Neuron (in vitro differentiated cells): ENCODE results near the gene ZPBP.

Experiments
- H2AFZ ChIP-seq: one replicate; pipeline ENCODE4 v1.6.1; 2013; ENCODE audit warnings: low read depth, mild to moderate bottlenecking, inconsistent platforms, low read length, moderate library complexity
- H3K27me3 ChIP-seq: one replicate; pipeline ENCODE4 v1.6.1; 2013; ENCODE audit warnings: low read length; ENCODE audit not compliant: insufficient read depth
- H3K36me3 ChIP-seq: one replicate; pipeline ENCODE4 v1.6.1; 2013; ENCODE audit warnings: low read length; ENCODE audit not compliant: insufficient read depth
- H3K4me1 ChIP-seq: one replicate; pipeline ENCODE4 v1.6.1; 2013; ENCODE audit warnings: low read length; ENCODE audit not compliant: insufficient read depth
- H3K4me3 ChIP-seq: 2 replicates; pipeline ENCODE4 v1.5.1; 2013; ENCODE audit warnings: mild to moderate bottlenecking, low read length, moderate library complexity
- H3K9me3 ChIP-seq: one replicate; pipeline ENCODE4 v1.6.1; 2013; ENCODE audit warnings: low read length

ZPBP gene, protein sequence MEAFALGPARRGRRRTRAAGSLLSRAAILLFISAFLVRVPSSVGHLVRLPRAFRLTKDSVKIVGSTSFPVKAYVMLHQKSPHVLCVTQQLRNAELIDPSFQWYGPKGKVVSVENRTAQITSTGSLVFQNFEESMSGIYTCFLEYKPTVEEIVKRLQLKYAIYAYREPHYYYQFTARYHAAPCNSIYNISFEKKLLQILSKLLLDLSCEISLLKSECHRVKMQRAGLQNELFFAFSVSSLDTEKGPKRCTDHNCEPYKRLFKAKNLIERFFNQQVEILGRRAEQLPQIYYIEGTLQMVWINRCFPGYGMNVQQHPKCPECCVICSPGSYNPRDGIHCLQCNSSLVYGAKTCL

DNA sequence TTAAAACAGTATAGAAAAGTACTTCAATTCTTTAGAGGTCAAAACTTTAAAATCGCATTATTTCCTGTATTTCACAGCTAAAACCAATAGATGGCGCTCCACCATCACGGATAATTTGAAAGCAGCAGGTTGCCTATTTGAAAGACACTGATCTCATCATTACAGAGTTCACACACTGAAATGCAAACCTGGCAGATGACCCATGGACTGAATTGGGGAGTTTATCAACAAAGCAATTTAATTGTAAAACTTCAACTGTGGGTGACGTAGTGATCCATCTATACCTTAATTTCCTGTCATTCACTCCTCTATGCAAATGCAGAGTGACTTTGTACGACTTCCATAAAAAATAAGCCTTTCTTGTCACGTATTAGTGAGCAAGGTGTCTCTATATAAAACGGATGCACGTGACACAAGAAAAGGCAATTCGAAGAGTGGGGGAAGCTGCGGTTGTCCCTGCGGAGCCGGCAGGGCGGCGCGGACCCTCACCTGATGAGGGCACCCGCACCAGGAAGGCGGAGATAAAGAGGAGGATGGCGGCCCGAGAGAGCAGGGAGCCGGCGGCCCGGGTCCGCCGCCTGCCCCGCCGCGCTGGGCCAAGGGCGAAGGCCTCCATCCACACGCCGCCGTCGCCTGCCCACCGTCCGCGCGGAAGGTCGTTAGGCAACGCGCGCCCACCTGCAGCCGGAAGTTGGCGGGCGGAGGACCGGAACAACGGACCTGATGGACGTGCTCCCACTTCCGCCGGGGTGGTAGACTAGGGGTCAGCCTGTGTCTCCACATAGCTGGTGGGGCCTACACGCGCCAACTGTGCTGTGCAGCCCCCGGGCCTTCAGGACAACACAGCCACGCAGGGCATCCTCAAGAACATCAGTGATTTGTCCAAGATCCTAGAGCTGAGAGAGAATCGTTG is at the start of gene ZPBP:
ZPBP (minus strand) TSS at position 668 of the 913 bp plus-strand sequence; CDS start at position 616, 52 bp downstream.
- no peak within 1 kb of the TSS for H3K4me3 ChIP-seq
- H2AFZ ChIP-seq, result no peak within 1 kb of the TSS
- H3K36me3 ChIP-seq, result no peaks in the 10 kb centered on the region
- H3K27me3 ChIP-seq, result no peaks in the 10 kb centered on the region
- H3K4me1 ChIP-seq, result peaks cover 5% of the 10 kb centered on the region
- no peaks in the 10 kb centered on the region for H3K9me3 ChIP-seq

DNA sequence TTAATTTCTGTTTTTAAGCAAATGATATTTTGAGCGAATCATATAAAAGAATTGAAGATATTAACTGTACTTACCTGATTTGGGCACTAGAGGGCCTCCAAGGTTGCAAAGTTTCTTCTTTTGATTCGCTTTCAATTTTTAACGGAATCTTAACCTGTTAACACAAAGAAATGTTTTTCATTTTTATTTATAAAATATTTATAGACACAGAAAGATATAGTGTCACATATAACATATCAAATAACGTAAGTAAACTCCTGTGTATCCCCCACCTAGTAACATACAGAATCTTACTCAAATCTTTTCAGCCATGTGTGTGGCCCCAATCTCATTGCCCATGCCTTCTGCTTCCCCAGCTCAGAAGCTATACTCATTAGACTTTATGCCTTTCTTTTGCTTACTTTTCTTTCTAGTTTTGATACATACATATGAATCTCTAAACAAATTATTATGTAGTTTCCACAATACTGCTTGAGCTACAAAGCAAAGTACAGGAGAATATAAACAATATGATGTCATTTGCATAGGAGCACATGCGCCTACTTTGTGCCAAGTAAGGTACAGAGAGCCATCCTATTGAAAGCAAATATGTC is 49.5 kb upstream of the ZPBP start:
- H3K27me3 ChIP-seq, result no peaks in the 10 kb centered on the region
- H2AFZ ChIP-seq, result no peak overlapping the region
- no peaks in the 10 kb centered on the region for H3K36me3 ChIP-seq
- no peaks in the 10 kb centered on the region for H3K4me1 ChIP-seq
- no peak overlapping the region for H3K4me3 ChIP-seq
- H3K9me3 ChIP-seq, result no peaks in the 10 kb centered on the region

DNA sequence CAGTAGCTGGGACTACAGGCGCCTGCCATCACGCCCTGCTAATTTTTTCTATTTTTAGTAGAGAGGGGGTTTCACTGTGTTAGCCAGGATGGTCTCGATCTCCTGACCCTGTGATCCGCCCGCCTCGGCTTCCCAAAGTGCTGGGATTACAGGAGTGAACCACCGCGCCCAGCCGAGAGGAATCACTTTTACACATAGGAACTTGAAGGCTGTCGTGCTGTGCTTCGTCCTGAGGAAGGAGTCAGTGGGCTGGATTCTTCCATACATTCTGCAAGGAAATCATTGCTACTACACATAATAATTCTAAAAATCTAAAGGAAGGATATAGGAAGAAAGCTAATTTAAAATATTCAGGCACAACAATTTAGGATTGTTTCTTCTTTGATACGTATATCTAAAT is 48.8 kb upstream of the ZPBP start:
- Histone ChIP-seq H3K4me3 (no peak overlapping the region), H3K36me3 (no peaks in the 10 kb centered on the region), H3K27me3 (no peaks in the 10 kb centered on the region), H3K9me3 (no peaks in the 10 kb centered on the region), H2AFZ (no peak overlapping the region), H3K4me1 (no peaks in the 10 kb centered on the region)

DNA sequence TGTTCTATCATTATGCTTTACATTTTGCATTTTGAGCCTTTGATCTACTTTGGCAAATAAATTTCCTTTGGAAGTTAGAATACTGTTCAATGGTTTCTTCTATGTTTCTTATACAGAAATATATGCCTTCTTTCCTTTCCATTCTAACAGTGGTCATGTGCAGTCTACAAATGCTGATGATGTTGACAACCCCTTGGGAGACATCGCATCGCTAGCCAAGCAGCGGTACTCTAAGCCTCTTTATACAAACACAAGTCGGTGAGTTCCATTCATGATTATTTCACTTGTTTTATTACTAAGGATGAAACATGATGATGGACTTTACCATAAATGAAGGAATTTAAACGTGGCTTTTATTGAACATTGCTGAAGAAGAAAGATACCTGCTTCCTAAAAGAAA is 48.1 kb upstream of the ZPBP start:
- H3K27me3 ChIP-seq, result no peaks in the 10 kb centered on the region
- H2AFZ ChIP-seq, result no peak overlapping the region
- H3K36me3 ChIP-seq, result no peaks in the 10 kb centered on the region
- no peaks in the 10 kb centered on the region for H3K4me1 ChIP-seq
- H3K9me3 ChIP-seq, result no peaks in the 10 kb centered on the region
- no peak overlapping the region for H3K4me3 ChIP-seq

DNA sequence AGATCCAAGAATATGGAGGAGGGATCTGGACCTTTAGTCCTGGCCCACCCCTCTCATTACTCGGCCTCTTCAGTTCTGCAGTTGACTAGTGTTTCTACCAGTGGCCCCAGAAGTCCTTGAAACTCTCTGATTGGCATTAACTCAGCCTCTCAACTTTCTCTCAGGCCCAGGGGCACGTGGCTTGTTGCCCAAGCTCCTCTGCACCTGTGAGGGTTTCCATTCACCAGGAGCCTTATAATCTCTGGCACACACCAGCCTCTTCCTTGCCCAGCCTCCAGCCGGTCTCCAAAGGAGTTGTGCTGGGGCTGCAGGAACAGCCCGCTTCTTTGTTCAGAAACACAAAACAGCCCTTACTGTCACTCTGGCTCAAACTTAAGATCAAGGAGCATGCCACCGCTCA is 47.6 kb upstream of the ZPBP start:
- H3K36me3 ChIP-seq, result no peaks in the 10 kb centered on the region
- no peaks in the 10 kb centered on the region for H3K4me1 ChIP-seq
- no peak overlapping the region for H2AFZ ChIP-seq
- H3K4me3 ChIP-seq, result no peak overlapping the region
- H3K27me3 ChIP-seq, result no peaks in the 10 kb centered on the region
- no peaks in the 10 kb centered on the region for H3K9me3 ChIP-seq

DNA sequence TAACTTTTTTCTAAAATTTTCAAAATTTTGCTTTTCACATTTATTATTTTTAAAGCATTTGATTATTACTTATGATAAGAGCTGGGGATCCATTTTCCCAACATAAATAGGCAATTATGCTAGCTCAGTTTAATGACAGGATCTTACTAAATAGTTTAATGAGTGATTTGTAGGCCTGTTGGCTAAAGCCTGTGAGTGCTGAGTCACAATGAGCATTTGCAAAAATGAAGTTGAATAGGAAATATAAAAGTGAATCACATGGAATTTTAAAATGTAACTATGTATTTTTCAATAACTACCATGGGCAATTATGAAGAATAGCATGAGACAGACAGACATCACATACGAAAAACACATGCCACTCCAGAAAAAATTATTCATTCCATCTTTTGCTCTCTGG is 45.1 kb upstream of the ZPBP start:
- Histone ChIP-seq H3K4me1 (no peaks in the 10 kb centered on the region), H2AFZ (no peak overlapping the region), H3K4me3 (no peak overlapping the region), H3K36me3 (no peaks in the 10 kb centered on the region), H3K27me3 (no peaks in the 10 kb centered on the region), H3K9me3 (no peaks in the 10 kb centered on the region)

DNA sequence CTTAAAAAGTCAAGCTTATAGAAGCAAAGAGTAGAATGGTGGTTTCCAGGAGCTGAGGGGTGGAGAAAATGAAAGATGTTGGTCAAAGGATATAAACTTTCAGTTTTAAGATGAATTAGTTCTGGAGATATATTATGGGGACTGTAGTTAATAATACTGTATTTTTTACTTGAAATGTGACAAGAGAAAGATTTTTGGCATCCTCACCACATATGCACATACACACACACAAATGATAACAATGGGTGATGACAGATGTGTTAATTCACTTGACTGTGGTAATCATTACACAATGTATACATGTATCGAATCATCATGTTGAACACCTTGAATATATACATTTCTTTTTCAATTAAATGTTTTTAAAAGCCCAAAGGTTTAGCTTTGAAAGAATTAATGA is 32.7 kb upstream of the ZPBP start:
- Histone ChIP-seq H3K9me3 (no peaks in the 10 kb centered on the region), H3K4me1 (no peaks in the 10 kb centered on the region), H3K27me3 (no peaks in the 10 kb centered on the region), H3K4me3 (no peak overlapping the region), H3K36me3 (no peaks in the 10 kb centered on the region), H2AFZ (no peak overlapping the region)

DNA sequence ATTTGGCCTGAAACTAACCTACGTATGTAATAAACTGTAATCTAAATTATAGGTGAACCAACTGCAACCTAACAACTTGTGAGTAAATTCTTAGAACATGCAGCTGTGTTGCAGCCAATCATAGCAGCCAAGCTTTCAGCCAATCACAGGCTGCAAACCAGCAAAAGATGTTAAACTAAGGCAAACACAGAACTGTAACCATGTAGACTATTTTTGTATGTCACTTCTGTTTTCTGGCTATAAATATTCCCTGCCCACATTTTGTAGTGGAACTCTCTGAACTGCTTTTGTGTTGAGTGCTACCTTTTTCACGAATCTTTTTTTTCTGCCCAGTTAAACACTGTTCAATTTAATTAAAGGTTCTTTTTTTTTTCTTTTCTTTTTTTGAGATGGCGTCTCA is 28.2 kb upstream of the ZPBP start:
- Histone ChIP-seq H3K36me3 (no peaks in the 10 kb centered on the region), H2AFZ (no peak overlapping the region), H3K4me3 (no peak overlapping the region), H3K27me3 (no peaks in the 10 kb centered on the region), H3K4me1 (no peaks in the 10 kb centered on the region), H3K9me3 (no peaks in the 10 kb centered on the region)

DNA sequence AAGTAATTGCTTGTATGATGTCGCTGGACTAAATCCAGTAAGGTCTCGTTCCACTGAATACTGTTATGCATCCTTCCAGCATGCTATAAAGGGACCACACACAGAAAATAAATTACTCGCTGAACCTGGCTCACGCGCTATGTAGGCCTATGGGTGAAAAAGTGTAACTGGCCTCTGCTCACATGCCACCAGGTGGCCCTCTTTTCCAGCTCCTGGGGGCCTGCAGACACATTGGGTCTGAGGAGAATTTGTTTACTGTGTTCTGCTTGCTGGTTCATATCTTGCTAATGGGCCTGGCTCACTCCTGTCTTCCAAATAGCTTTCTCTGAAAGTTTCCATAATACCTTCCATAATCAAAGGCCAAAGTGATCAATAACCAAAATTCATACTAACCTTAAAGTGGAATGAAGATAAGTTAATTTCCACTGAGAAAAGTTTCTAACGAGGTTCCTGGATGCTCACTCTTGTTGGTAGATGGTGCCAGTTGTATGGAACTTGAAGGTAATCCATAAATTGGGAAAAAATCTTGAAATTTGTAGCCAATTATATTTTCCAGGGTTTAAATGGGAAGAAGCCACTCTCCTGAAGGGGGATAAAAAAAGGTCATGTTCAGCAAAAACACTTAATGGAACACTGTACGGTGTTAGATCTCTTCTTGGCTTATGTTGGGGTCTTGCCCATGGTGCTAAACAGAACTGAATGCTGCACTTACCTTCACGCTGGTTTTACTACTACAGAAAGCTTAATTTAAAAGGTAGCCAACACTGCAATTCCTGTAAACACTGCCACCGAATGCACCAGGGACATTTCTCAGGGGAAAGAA is 27.0 kb upstream of the ZPBP start:
- Histone ChIP-seq H3K36me3 (no peaks in the 10 kb centered on the region), H3K9me3 (no peaks in the 10 kb centered on the region), H3K4me1 (no peaks in the 10 kb centered on the region), H3K27me3 (no peaks in the 10 kb centered on the region), H2AFZ (no peak overlapping the region), H3K4me3 (no peak overlapping the region)

DNA sequence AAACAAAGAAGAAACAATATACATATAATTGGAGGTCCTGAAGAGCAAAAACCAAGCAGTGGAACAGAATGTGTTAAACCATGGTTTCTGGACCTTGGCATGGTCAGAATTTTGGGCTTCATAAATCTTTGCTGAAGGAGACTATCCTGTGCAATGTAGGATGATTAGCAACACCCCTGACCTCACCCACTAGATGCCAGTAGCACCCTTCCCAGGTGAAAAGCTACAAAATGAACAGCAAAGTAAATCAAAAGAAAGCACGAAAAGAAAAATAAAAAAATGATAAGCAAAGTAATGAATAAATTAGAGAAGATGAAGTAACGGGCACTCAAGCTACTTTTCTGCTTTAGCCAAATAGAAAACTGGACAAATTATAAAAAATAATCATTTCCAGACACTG is 19.2 kb upstream of the ZPBP start:
- Histone ChIP-seq H3K36me3 (no peaks in the 10 kb centered on the region), H3K4me3 (no peak overlapping the region), H3K27me3 (no peaks in the 10 kb centered on the region), H2AFZ (no peak overlapping the region), H3K4me1 (no peaks in the 10 kb centered on the region), H3K9me3 (no peaks in the 10 kb centered on the region)

DNA sequence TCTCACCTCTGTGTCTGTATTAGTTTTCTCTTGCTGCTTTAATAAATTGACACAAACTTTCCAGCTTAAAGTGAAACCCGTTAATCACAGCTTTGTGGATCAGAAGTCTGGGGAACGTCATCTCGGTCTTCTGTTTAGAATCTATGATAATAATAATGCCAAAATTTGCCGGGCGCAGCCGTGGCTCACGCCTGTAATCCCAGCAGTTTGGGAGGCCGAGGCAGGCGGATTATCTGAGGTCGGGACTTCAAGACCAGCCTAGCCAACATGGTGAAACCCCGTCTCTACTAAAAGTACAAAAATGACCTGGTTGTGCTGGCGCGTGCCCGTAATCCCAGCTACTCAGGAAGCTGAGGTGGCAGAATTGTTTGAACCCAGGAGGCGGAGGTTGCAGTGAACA is 8.8 kb upstream of the ZPBP start:
- no peaks in the 10 kb centered on the region for H3K9me3 ChIP-seq
- no peaks in the 10 kb centered on the region for H3K27me3 ChIP-seq
- H3K36me3 ChIP-seq, result no peaks in the 10 kb centered on the region
- no peak overlapping the region for H3K4me3 ChIP-seq
- no peak overlapping the region for H2AFZ ChIP-seq
- H3K4me1 ChIP-seq, result no peaks in the 10 kb centered on the region

DNA sequence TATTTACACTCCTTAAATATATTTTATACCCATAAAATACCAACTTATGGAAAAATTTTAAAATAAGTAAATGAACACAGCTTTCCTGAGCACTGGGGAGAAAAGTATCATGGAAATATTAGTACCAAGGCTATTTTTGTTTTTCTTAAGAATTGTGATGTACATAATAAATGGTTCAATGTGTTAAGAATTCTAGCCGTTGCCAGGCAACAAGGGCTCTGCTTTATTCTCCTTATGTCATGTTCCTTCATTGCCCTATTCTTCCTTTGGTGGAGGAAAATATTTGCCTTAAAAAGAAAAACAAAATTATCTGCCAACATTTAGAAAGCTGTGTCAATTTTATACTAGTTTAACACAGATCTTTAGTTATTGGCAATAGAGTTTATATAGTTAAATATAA is 2.6 kb upstream of the ZPBP start:
- Histone ChIP-seq H3K36me3 (no peaks in the 10 kb centered on the region), H3K9me3 (no peaks in the 10 kb centered on the region), H3K4me3 (no peak overlapping the region), H2AFZ (no peak overlapping the region), H3K4me1 (peaks cover 5% of the 10 kb centered on the region), H3K27me3 (no peaks in the 10 kb centered on the region)
